Measurements from ENCODE around the gene IZUMO1.

The IZUMO1 gene

GRCh38 chr19:48757089-48757675, 10.5 kb upstream of the IZUMO1 start:
- no peak for DNase-seq (ENCODE audit: low read depth)

GRCh38 chr19:48756686-48757085, 10.0 kb upstream of the IZUMO1 start:
- no peak for DNase-seq (ENCODE audit: low read depth)

GRCh38 chr19:48756212-48756611, 9.5 kb upstream of the IZUMO1 start:
- no peak for DNase-seq (ENCODE audit: low read depth)

DNA sequence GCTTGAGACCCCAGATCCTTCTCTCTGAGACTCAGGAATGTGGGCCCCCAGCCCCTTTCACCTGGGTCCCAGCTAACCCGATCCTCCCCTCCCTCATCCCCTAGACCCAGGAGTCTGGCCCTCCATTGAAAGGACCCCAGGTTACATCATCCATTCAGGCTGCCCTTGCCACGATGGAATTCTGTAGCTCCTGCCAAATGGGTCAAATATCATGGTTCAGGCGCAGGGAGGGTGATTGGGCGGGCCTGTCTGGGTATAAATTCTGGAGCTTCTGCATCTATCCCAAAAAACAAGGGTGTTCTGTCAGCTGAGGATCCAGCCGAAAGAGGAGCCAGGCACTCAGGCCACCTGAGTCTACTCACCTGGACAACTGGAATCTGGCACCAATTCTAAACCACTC, 9.1 kb upstream of the IZUMO1 start:
- no peak for DNase-seq (ENCODE audit: low read depth)

GRCh38 chr19:48755084-48755641, 8.5 kb upstream of the IZUMO1 start, which contains the start of gene FGF21:
Gene FGF21, plus strand, starts transcription at chr19:48755524. Its CDS starts 713 bp downstream, at chr19:48756237.
- no peak for DNase-seq (ENCODE audit: low read depth)

GRCh38 chr19:48752496-48753365, 6.0 kb upstream of the IZUMO1 start, which contains the start of gene FUT1:
Gene FUT1, minus strand, starts transcription at chr19:48752641. Its CDS starts 1,360 bp downstream, at chr19:48751281.
- no peak for DNase-seq (ENCODE audit: low read depth)

- no peak for DNase-seq (ENCODE audit: low read depth)
Measured at GRCh38 chr19:48751845-48752495, 5.3 kb upstream of the IZUMO1 start.

DNA sequence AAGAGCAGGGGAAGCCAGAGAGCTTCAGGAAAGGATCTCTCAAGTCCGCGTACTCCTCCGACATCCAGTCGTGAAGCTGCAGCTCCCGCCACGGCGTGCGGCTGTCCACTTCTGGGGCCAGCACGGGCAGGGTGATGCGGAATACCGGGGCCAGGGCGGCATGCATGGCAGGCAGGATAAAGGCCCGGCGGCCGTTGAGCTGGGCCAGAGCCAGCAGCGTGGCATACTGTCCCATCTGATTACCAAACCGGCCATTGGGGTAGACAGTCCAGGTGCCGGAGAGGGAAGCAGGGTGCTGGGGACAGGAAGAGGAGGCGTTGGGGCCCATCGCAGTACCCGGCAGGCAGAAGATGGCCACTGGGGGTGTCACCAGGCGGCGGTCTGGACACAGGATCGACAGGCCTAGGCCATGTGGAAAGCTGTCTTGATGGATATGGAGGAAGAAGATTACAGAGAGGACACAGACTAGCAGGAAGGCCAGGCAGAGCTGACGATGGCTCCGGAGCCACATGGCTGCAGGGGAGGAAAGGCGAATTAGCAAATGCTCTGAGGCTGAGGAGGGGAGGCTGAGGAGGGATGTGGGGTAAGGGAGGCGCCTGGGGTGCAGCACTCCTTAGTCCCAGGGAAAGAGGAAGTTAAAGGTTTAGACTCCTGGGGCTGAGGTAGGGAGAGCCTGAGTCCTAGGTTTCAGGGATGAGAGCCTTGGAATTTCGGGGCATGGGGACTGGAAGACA, 4.2 kb upstream of the IZUMO1 start:
- no peak for DNase-seq (ENCODE audit: low read depth)

GRCh38 chr19:48750351-48750750, 3.6 kb upstream of the IZUMO1 start:
- no peak for DNase-seq (ENCODE audit: low read depth)

DNA sequence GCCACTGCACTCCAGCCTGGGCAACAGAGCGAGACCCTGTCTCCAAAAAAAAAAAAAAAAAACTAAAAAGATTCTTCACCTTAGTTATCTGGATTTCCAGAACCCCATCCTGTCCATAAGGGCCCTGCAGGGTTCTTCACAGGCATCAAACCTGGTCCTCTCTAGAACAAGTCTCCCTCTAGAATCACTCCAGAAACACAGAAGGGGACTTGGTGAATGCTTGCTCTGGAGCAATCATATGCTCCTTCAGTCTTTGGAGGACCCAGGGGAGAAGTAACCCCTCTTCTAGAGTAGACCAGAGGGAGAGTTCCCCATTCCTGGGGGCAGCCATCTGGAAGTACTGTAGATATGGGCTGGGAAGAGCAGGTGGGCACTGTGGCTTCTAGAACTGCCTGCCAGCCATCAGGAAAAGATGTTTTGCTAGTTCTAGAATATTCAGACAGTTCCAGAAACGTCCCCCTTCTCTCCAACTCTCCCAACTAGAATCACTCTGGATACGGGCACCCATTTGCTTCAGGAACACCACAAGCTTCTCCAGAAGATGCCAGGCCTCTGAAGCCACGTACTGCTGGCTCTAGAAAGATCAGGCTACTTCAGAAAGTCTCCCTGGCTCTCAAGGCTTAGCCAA, 3.0 kb upstream of the IZUMO1 start:
- DNase-seq (ENCODE audit: low read depth), result no peak

- no peak for DNase-seq (ENCODE audit: low read depth)
Measured at GRCh38 chr19:48746110-48746509, 599 bp downstream of the IZUMO1 start.

- DNase-seq (ENCODE audit: low read depth), result no peak
Measured at GRCh38 chr19:48745208-48745995, 1.3 kb downstream of the IZUMO1 start.

GRCh38 chr19:48742096-48742495, 4.6 kb downstream of the IZUMO1 start:
- DNase-seq (ENCODE audit: low read depth), result no peak

- DNase-seq (ENCODE audit: low read depth), result no peak
Measured at GRCh38 chr19:48741129-48741999, 5.3 kb downstream of the IZUMO1 start.

DNA sequence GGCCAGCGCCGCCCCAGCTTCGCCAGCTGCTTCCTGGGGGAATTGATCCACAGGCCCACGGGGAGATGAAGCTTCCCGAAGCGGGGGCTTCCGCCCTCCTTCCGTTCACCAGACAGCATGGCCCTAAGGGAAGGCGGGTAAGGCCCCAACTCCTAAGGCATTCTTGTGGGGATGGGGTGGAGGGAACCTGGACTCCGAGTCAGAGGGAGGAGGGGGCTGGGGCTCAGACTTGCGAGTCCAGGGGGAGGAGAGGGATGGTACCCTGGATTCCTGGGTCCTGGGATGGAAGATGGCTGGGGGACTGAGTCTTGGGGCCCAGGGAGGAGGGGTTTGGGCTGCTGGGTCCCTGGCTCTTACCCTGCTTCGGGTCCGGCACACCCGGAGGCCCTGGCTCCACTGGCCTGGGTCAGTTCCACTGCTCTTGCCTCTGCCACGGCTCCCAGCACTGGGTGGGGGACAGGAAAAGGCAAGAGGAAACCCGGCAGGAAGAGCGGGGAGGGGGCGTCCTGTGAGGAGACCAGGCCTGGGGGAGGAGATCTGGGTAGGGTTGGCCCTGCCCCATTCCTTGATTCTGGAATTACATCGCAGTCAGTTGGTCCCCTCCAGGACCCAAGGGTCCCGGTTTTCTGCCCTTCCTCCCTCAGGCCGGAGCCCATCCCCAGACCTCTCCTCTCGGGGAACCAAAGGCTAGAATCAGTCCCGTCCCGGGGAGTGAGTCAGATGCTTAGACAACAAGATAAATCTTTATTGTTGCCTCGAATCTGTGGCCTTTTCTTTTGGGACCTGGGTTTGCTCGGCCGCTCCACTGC, 6.3 kb downstream of the IZUMO1 start, which contains the start of gene RASIP1:
Gene RASIP1, minus strand, starts transcription at position 447 of the 809 bp plus-strand sequence. Its CDS starts 328 bp downstream, at position 119.
- no peak for DNase-seq (ENCODE audit: low read depth)

- DNase-seq (ENCODE audit: low read depth), result no peak
Measured at GRCh38 chr19:48739404-48740163, 7.1 kb downstream of the IZUMO1 start.

DNA sequence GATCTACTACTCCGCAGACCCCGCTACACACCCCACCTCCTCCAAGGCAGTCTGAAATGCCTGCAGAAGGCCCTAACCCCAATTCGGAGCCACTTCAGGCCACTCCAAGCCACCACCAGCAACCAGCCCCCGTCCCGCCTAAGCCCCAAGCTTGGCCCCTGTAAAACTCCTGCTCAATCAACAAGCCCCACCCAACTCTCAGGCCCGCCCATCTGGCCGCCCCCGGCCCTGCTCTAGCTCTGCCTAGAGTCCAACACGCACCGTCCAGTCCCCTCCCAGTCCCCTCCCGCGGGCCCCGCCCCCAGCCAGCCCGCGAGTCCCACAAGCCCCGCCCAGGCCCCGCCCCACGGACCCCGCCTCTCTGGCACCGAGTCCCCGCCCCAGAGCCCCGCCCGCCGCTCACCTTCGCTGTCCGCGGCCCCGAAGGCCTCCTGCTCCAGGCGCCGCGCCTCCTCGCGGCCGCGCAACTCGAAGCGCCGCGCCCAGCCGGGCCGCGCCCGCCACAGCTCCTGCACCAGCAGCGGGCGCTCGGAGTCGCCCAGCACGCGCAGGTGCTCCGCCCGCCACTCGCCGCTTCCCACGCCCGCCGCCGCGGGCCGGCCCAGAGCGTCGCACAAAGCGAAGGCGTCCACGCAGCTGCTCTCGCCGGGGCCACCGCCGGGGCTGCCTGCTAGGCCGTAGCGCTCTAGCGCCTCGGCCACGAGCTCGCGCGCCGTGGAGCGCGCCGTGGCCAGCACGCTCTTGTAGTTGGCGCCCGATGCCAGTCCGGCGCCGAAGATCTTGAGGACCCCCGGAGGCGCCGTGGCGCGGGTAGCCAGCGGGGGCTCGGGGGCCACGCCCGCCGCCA, 7.9 kb downstream of the IZUMO1 start:
- DNase-seq (ENCODE audit: low read depth), result no peak
